ENCODE results near the gene GRID1.
A peak's percentile ranks its signal among the peaks of the same experiment; 100 is the strongest.
"Not testable (repeated sequence)": the region's sequence is repeated elsewhere in the genome, so short reads cannot be mapped to it uniquely, and the experiment has no call there.

Gene GRID1

GRCh38 chr10:86391986-86392722, 25.6 kb upstream of the GRID1 start:
- no peak for DNase-seq (ENCODE audit: low spot score)

GRCh38 chr10:86391236-86391840, 24.7 kb upstream of the GRID1 start:
- no peak for DNase-seq (ENCODE audit: low spot score)

GRCh38 chr10:86390337-86391120, 23.9 kb upstream of the GRID1 start:
- DNase-seq (ENCODE audit: low spot score): no peak

DNA sequence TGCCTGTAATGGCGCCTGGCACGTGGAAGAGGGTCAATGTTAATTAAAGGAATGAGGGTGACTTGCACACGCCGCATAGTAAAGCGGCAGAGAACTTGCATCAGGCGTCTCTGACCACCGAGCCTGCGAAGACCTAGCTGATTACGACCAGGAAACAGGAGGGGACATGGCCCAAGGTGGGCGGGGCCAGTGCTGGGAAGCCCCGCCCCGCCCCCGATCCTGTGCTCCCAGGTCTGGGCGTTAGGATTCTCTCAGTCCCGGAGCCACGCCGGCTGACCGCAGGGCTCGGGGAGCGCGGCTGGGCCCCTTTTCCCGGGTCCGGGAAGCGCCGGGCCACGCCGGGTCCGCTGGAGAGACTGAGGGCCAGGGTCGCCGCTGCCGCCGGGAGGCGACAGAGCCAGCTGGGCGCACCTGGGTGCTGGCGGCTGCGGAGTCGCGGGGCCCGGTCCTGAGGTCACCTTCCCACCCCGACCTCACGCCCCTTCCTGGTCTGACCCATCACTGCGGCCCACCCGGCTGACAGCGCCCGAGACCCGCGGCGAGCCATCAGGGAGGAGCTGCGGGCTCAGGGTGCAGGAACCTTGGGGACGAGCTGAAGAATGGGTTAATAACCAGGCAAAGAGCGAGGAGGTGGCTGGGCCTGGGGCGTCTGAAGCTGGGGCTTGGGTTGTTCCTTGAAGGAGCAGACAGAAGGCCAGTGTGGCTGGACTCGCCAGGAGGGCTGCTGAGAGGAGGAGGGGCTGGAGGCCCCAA, 23.0 kb upstream of the GRID1 start:
- no peak for DNase-seq (ENCODE audit: low spot score)

DNA sequence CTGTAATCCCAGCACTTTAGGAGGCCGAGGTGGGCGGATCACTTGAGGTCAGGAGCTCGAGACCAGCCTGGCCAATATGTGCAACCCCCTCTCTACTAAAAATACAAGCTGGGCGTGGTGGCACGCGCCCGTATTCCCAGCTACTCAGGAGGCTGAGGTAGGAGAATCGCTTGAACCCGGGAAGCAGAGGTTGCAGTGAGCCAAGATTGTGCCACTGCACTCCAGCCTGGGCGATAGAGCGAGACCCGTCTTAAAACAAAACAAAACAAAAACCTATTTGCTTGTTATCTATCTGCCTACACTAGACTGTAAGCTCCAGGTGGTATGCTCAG, 22.5 kb upstream of the GRID1 start:
- DNase-seq (ENCODE audit: low spot score): not testable (repeated sequence)

- DNase-seq (ENCODE audit: low spot score): no peak
Measured at GRCh38 chr10:86388119-86388704, 21.6 kb upstream of the GRID1 start.

- DNase-seq (ENCODE audit: low spot score): no peak
Measured at GRCh38 chr10:86387178-86387794, 20.7 kb upstream of the GRID1 start.

DNA sequence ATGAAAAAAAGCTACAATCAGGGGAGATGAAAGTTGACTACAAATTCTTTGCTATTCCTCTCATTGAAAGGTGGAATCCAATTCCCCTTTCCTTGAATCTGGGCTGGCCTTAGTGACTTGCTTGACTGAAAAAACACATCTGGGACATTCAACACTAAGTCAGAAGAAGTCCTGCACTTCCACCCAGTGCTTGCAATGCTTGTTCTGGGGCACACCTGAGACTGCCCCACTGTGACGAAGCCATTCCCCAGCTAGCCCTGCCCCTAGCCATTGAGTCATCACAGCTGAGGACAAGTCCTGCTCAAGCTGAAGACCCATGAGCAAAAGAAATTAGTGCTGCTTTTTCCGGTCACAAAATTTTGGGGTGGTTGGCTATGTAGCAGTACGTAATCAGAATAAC, 19.2 kb upstream of the GRID1 start:
- no peak for DNase-seq (ENCODE audit: low spot score)

GRCh38 chr10:86377797-86378146, 11.2 kb upstream of the GRID1 start:
- DNase-seq (ENCODE audit: low spot score): peak; percentile 4

- DNase-seq (ENCODE audit: low spot score): peak; percentile 91
Measured at GRCh38 chr10:86376852-86377796, 10.5 kb upstream of the GRID1 start.

- DNase-seq (ENCODE audit: low spot score): no peak
Measured at GRCh38 chr10:86376403-86376802, 9.8 kb upstream of the GRID1 start.

DNA sequence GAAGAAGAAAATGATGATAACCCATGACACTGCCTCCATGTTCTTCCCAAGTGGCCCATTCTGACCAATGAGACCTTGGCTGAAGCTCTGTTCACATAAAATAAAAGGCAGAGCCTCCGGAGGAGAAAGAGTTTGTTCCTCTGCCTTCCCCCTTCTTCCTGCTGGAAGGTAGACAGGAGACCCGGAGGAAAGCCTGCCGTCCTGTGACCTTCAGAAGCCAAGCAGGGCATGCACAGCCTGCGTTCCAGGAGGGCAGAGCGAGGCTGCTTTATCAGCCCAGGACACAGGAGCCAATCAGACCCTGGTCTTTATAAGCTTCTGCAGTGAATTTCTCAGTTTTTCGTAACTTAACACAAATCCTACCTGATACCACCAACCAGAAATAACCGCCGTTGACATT, 8.6 kb upstream of the GRID1 start:
- DNase-seq (ENCODE audit: low spot score): no peak

GRCh38 chr10:86374664-86375063, 8.1 kb upstream of the GRID1 start:
- DNase-seq (ENCODE audit: low spot score): peak; percentile 5

DNA sequence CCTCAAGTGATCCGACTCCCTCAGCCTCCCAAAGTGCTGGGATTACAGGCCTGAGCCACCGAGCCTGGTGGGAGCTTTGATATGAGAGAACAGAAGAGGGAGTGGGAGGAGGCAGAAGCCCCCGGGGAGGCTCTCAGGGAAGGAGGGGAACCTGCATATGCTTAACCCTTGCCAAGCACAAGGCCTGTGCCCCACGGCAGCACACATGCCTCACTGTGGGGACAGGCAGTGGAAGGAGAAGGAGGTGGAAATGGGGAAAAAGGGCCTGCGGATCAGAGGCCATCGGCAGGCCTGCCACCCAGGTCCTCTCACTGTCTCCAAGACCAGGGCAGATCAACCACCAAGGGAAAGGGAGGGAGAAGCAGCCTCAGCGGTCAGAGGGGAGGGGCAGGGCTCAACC, 7.2 kb upstream of the GRID1 start:
- DNase-seq (ENCODE audit: low spot score): no peak

GRCh38 chr10:86373251-86373650, 6.7 kb upstream of the GRID1 start:
- no peak for DNase-seq (ENCODE audit: low spot score)

GRCh38 chr10:86372784-86373239, 6.2 kb upstream of the GRID1 start:
- no peak for DNase-seq (ENCODE audit: low spot score)

DNA sequence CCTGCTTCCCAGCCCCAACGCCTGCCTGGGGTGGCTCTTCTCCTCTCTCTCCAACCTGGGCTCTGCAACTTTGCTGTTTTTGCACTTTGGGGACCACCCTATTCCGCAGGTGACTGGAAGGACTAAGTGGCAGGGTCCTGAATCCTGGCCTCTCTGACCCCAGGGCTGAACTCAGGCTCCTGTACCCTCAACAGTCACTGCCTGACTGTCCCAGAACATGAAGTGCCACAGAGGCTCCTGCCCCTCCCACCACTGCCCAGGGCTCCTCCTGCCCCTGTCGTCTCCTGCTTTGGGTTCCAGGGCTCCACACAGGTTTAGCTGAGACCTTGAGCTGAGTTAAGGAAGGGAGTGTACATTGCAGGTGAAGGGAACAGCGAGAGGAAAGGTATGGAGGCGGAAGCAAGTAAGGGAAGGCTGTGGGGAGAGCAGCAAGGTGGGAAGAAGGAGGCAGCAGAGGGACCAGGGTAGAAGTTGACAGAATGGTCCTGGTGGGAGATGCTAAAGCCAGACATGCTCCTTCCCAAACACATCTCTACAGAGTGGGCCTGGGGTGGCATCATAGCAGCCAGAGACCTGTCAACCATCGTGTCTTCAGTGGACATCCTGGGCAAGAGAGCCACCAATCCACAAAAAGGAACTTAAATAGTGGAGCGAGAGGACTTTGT, 5.7 kb upstream of the GRID1 start:
- DNase-seq (ENCODE audit: low spot score): no peak

GRCh38 chr10:86371691-86372090, 5.1 kb upstream of the GRID1 start:
- DNase-seq (ENCODE audit: low spot score): no peak

- no peak for DNase-seq (ENCODE audit: low spot score)
Measured at GRCh38 chr10:86371116-86371515, 4.5 kb upstream of the GRID1 start.

DNA sequence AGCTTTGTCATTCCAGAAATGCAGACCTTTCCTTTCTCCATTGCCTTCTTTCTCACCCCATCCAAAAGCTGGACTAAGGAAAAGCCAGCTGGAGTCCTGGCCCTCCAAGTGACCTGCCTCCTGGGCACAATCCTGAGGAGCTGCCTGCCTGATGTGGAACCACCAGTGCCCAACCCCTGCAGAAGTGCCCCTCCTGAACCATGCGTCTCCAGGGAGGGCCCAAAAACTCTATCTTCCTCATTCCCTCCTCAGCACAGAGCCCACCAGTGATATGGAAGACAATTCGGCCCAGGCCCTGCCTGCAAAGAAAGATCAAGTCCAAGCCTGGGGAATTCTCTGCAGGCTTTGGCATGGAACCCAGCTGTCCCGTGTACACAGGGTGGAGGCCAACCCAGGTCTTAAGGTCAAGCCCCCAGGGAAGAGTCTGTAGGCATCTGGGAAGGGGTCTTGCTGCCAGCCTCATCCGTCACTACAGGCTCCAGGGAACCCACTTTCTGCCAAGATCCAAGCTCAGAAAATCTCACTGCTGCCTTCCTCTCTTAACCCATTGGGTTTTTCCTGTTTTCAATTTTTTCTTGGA, 3.5 kb upstream of the GRID1 start:
- DNase-seq (ENCODE audit: low spot score): no peak

Data from D341Med (cell line).